Hematopoietic multipotent progenitor cell treated with erythropoietin and hydrocortisone succinate and interleukin-3 and kit ligand, for 17 days (in vitro differentiated cells): ENCODE results near the gene ERAP2.
"Not testable (repeated sequence)": the region's sequence is repeated elsewhere in the genome, so short reads cannot be mapped to it uniquely, and the experiment has no call there.

Source experiments
- DNase-seq: peaks from one replicate; pipeline ENCODE4 v3.0.0-alpha.2; 2015; ENCODE audit warnings: low spot score

The ERAP2 gene

GRCh38 chr5:96876292-96876850, at the start of gene ERAP2:
ERAP2 (plus strand) TSS chr5:96876500; CDS start chr5:96879686, 3,186 bp downstream.
- DNase-seq: peak; percentile 61

- no peak for DNase-seq
Measured at GRCh38 chr5:96829297-96829696, 47.0 kb upstream of the ERAP2 start.

- no peak for DNase-seq
Measured at GRCh38 chr5:96834016-96834415, 42.3 kb upstream of the ERAP2 start.

GRCh38 chr5:96835791-96836191, 40.5 kb upstream of the ERAP2 start:
- DNase-seq: no peak

- DNase-seq: no peak
Measured at GRCh38 chr5:96836817-96837216, 39.5 kb upstream of the ERAP2 start.

- DNase-seq: no peak
Measured at GRCh38 chr5:96837303-96837702, 39.0 kb upstream of the ERAP2 start.

- DNase-seq: no peak
Measured at GRCh38 chr5:96838201-96839070, 37.9 kb upstream of the ERAP2 start.

- DNase-seq: no peak
Measured at GRCh38 chr5:96839071-96839592, 37.2 kb upstream of the ERAP2 start.

- DNase-seq: not testable (repeated sequence)
Measured at GRCh38 chr5:96841931-96842330, 34.4 kb upstream of the ERAP2 start.

- no peak for DNase-seq
Measured at GRCh38 chr5:96843140-96843539, 33.2 kb upstream of the ERAP2 start.

- no peak for DNase-seq
Measured at GRCh38 chr5:96844481-96844990, 31.8 kb upstream of the ERAP2 start.

GRCh38 chr5:96851312-96852062, 24.8 kb upstream of the ERAP2 start:
- DNase-seq: no peak

- no peak for DNase-seq
Measured at GRCh38 chr5:96852759-96853158, 23.5 kb upstream of the ERAP2 start.

- no peak for DNase-seq
Measured at GRCh38 chr5:96854067-96854466, 22.2 kb upstream of the ERAP2 start.

GRCh38 chr5:96855031-96855872, 21.0 kb upstream of the ERAP2 start:
- no peak for DNase-seq

GRCh38 chr5:96856371-96856770, 19.9 kb upstream of the ERAP2 start:
- no peak for DNase-seq

- no peak for DNase-seq
Measured at GRCh38 chr5:96857454-96857853, 18.8 kb upstream of the ERAP2 start.

GRCh38 chr5:96857924-96858323, 18.4 kb upstream of the ERAP2 start:
- DNase-seq: no peak

- DNase-seq: no peak
Measured at GRCh38 chr5:96859375-96859774, 16.9 kb upstream of the ERAP2 start.

GRCh38 chr5:96861076-96861475, 15.2 kb upstream of the ERAP2 start:
- no peak for DNase-seq

GRCh38 chr5:96863114-96863513, 13.2 kb upstream of the ERAP2 start:
- no peak for DNase-seq
